Endothelial cell of umbilical vein (primary cell): ENCODE data around the gene CMIP. TPM values are rescaled to one million over a fixed set of nuclear protein-coding genes. Genes with fewer than 3 reads are reported as not detected.

ENCODE experiments used
- BruUV-seq: library from RNA; stranded (reverse); fragments of 400-500 nt; replicated peaks from 2 replicates; lab custom pipeline; 2021; lab: Mats Ljungman, UMichigan
- CTCF ChIA-PET: fragments of 300-600, 350-600 bp; sonication (Branson Sonifier 250); formaldehyde crosslinking; loops from one replicate; lab custom pipeline; 2021; ENCODE audit warnings: antibody characterized with exemption, inconsistent platforms; lab: Charles Lee
- POLR2A ChIA-PET: fragments of 300-600, 350-600 bp; sonication (Branson Sonifier 250); formaldehyde crosslinking; loops from one replicate; lab custom pipeline; 2021; ENCODE audit warnings: antibody characterized with exemption, inconsistent platforms; lab: Charles Lee
- DNase-seq: peaks from one replicate; pipeline ENCODE4 v3.0.0-alpha.2; 2011; ENCODE audit warnings: low read depth, low spot score
- FAIRE-seq: peaks from 2 replicates; lab custom pipeline; 2011; peaks lifted over from hg19 to GRCh38; lab: Jason Lieb, UNC
- H2AFZ ChIP-seq: 2 replicates; pipeline ENCODE4 v1.6.0; 2012; ENCODE audit warnings: low read depth, low read length, control low read depth, inconsistent platforms
- H3K27ac ChIP-seq: 2 replicates; pipeline ENCODE4 v1.5.1; 2011; ENCODE audit warnings: low read depth, mild to moderate bottlenecking, control low read depth, low read length, moderate library complexity; ENCODE audit not compliant: insufficient read depth
- H3K27me3 ChIP-seq, 2 experiments: 2 replicates each; pipeline versions ENCODE4 v1.6.0 to v1.6.1; 2011; ENCODE audit warnings: low read length in 2 of 2, mixed read lengths in 1 of 2; ENCODE audit not compliant: control insufficient read depth in 2 of 2, insufficient read depth in 2 of 2
- H3K36me3 ChIP-seq, 2 experiments: 2 replicates in 1 of 2; 3 replicates in 1 of 2; pipeline ENCODE4 v1.5.1; 2011; ENCODE audit warnings: low read length in 2 of 2, mild to moderate bottlenecking in 1 of 2, moderate library complexity in 1 of 2; ENCODE audit not compliant: control insufficient read depth in 2 of 2, insufficient read depth in 2 of 2; ENCODE audit errors: extremely low read depth in 1 of 2
- H3K4me1 ChIP-seq: 3 replicates; pipeline ENCODE4 v1.5.1; 2011; ENCODE audit warnings: mild to moderate bottlenecking, low read length; ENCODE audit not compliant: control insufficient read depth, insufficient read depth; ENCODE audit errors: extremely low read depth
- H3K4me2 ChIP-seq: 2 replicates; pipeline ENCODE4 v1.6.1; 2011; ENCODE audit warnings: low read length, control low read depth, mixed read lengths; ENCODE audit not compliant: insufficient read depth
- H3K4me3 ChIP-seq, 3 experiments: fragments of 200-600 bp in 1 of 3; sonication (generic), shearing (Covaris generic) in 1 of 3; replicated peaks in 1 of 3; 2 replicates each; pipeline ENCODE4 v1.5.1; 2011 to 2016; ENCODE audit warnings: control low read depth in 3 of 3, low read length in 3 of 3, mild to moderate bottlenecking in 2 of 3, inconsistent platforms in 1 of 3, low read depth in 1 of 3, moderate library complexity in 1 of 3; ENCODE audit not compliant: insufficient read depth in 1 of 3
- H3K79me2 ChIP-seq: 2 replicates; pipeline ENCODE4 v1.6.0; 2012; ENCODE audit warnings: low read length, inconsistent platforms; ENCODE audit not compliant: control insufficient read depth, insufficient read depth
- H3K9ac ChIP-seq: replicated peaks from 2 replicates; pipeline ENCODE3; 2011; ENCODE audit warnings: low read length, control low read depth; ENCODE audit not compliant: insufficient read depth; ENCODE audit errors: extremely low read depth
- H3K9me1 ChIP-seq: replicated peaks from 3 replicates; pipeline ENCODE4 v1.6.0; 2011; ENCODE audit warnings: mild to moderate bottlenecking, low read length; ENCODE audit not compliant: control insufficient read depth, insufficient read depth; ENCODE audit errors: extremely low read depth
- H3K9me3 ChIP-seq: replicated peaks from 2 replicates; pipeline ENCODE4 v1.5.1; 2012; ENCODE audit warnings: low read length, inconsistent platforms; ENCODE audit not compliant: control insufficient read depth, insufficient read depth
- H4K20me1 ChIP-seq: replicated peaks from 2 replicates; pipeline ENCODE3; 2011; ENCODE audit warnings: mild to moderate bottlenecking, low read length; ENCODE audit not compliant: control insufficient read depth, insufficient read depth; ENCODE audit errors: extremely low read depth
- CTCF ChIP-seq, 2 donors: IDR thresholded peaks; 1 replicate in 1 of 2; 2 replicates in 1 of 2; pipeline ENCODE4 v1.5.1; 2011; ENCODE audit warnings: low read length in 2 of 2, mild to moderate bottlenecking in 2 of 2, moderate library complexity in 2 of 2, control low read depth in 1 of 2, inconsistent platforms in 1 of 2, low read depth in 1 of 2; ENCODE audit not compliant: insufficient read depth in 1 of 2; ENCODE audit errors: extremely low read depth in 1 of 2
- EZH2 ChIP-seq: IDR thresholded peaks from 2 replicates; pipeline ENCODE4 v1.6.1; 2012; ENCODE audit warnings: borderline replicate concordance, low read depth, mild to moderate bottlenecking, moderate library complexity, low read length, inconsistent platforms; ENCODE audit not compliant: severe bottlenecking
- FOS ChIP-seq: IDR thresholded peaks from 2 replicates; pipeline ENCODE4 v1.6.1; 2011; ENCODE audit warnings: mild to moderate bottlenecking, low read length, moderate library complexity, borderline replicate concordance; ENCODE audit not compliant: insufficient read depth
- GATA2 ChIP-seq: IDR thresholded peaks from 2 replicates; pipeline ENCODE4 v1.7.0; 2011; ENCODE audit warnings: low read depth, mild to moderate bottlenecking, moderate library complexity, mixed read lengths, low read length; ENCODE audit not compliant: insufficient read length, insufficient read depth
- JUN ChIP-seq: IDR thresholded peaks from 2 replicates; pipeline ENCODE4 v1.6.1; 2011; ENCODE audit warnings: borderline replicate concordance, low read depth; ENCODE audit not compliant: insufficient read length, insufficient read depth
- MAX ChIP-seq: IDR thresholded peaks from 2 replicates; pipeline ENCODE4 v1.6.1; 2011; ENCODE audit not compliant: insufficient read depth, insufficient read length
- MYC ChIP-seq: IDR thresholded peaks from one replicate; pipeline ENCODE4 v1.6.1; 2011; ENCODE audit warnings: mild to moderate bottlenecking, low read depth, low read length
- POLR2A ChIP-seq: IDR thresholded peaks from 2 replicates; pipeline ENCODE4 v1.6.1; 2012; ENCODE audit warnings: low read depth, mild to moderate bottlenecking, control low read depth, low read length
- POLR2AphosphoS5 ChIP-seq: IDR thresholded peaks from 2 replicates; pipeline ENCODE4 v1.6.1; 2012; ENCODE audit warnings: low read depth, mild to moderate bottlenecking, control low read depth, low read length, moderate library complexity; ENCODE audit not compliant: insufficient read depth
- dilution Hi-C: fragments of 300-500 bp; cut with MboI; formaldehyde crosslinking; loops from one replicate; pipeline ENCODE4 v1.15.0; 2019; ENCODE audit warnings: low sequenced_read_pairs; ENCODE audit not compliant: extremely low pct_ligation_motif_present
- intact Hi-C: fragments of 100-400 bp; cut with micrococcal nuclease; formaldehyde crosslinking; loops from one replicate; pipeline ENCODE4 v1.10.0; 2022
- polyA plus RNA-seq, 4 experiments: library from polyadenylated mRNA; depleted of rRNA in 3 of 4; stranded (reverse) in 3 of 4; unstranded in 1 of 4; fragments of >200 nt; gene quantifications; 2 replicates each; pipeline versions ENCODE4 v1.2.1 to v1.2.3, GENCODE V29; 2011 to 2012; ENCODE audit warnings: missing spikeins in 1 of 4
- total RNA-seq: library from RNA; stranded (reverse); gene quantifications from 2 replicates; pipeline ENCODE4 v1.2.3, GENCODE V29; 2021

Gene CMIP
- total and polyA plus RNA-seq, 2 donors (not counting 3 experiments of a cell fraction or from before 2014, with no cell fraction given): 29.0 to 101 TPM

GRCh38 chr16:81752876-81753227 lies 308.2 kb downstream of the CMIP start:
- TF ChIP-seq POLR2AphosphoS5: no peak
- TF ChIP-seq MAX: no peak
- TF ChIP-seq CTCF (IDR thresholded peaks at IDR 0.05; ENCODE audit: extremely low read depth in 1 of 2, insufficient read depth in 1 of 2, low read depth in 1 of 2, low read length in 2 of 2): no peak
- no peak for TF ChIP-seq JUN
- TF ChIP-seq POLR2A: no peak
- TF ChIP-seq GATA2: no peak
- no peak for TF ChIP-seq FOS
- TF ChIP-seq EZH2: no peak
- TF ChIP-seq MYC: no peak
- Histone ChIP-seq H3K79me2 (no peaks in the 10 kb centered on the region), H3K4me2 (no peak overlapping the region), H3K4me3 (no peak overlapping the region), H3K9me1 (no peaks in the 10 kb centered on the region), H3K27ac (no peak overlapping the region), H3K9ac (no peak overlapping the region), H3K9me3 (no peaks in the 10 kb centered on the region), H3K4me1 (peaks cover 18% of the 10 kb centered on the region), H4K20me1 (no peaks in the 10 kb centered on the region), H3K36me3 (no peaks in the 10 kb centered on the region), H3K27me3 (no peaks in the 10 kb centered on the region), H2AFZ (peak overlapping the region; percentile 95)
- DNase-seq: no peak
- POLR2A ChIA-PET: no interaction called here
- BruUV-seq: no TSS peak
- intact Hi-C loops: no loop called here
- dilution Hi-C loops: no loop called here
- FAIRE-seq: no peak
- CTCF ChIA-PET: interaction anchor here (0.7 to 2.2 kb wide), 4 partner anchors 10 to 261 kb away, joined by 3 to 7 read pairs (median 4); no protein-coding TSS in a partner anchor
